ENCODE results near the gene BLOC1S3.

BLOC1S3 gene

DNA sequence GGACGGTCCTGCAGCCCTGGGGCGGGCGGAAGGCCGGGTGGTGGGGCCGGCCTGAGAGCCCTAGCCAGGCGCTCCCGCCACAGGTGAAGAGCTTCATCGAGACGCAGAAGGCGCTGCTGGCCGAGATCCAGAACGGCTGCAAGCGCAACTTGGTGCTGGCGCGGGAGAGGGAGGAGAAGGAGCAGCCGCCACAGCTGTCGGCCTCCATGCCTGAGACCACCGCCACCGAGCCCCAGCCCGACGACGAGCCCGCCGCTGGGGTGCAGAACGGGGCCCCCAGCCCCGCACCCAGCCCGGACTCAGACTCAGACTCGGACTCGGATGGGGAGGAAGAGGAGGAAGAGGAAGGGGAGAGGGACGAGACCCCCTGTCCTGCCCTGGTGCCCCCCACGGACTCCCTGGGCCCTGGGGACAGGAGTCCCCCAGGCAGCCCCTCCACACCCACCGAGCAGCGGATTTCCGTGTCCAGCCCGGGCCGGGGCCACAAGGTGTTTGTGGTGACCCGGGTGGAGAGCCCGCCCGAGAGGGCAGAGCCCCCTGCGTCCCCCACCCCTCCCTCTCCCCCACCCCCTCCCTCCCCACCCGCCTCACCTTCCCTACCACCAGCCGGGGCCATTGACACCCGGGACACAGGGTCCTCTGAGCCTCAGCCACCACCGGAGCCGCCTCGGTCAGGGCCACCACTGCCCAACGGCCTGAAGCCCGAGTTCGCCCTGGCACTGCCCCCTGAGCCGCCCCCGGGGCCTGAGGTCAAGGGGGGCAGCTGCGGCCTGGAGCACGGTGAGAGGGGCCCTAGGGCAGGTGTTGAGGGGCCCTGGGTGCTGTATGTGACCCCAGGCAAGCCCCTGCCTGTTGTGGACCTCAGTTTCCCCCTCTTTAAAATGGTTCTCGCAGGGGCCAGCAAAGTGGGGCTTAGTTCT, 33.1 kb upstream of the BLOC1S3 start:
- in situ Hi-C loops (cut with MboI; ENCODE audit: low sequenced_read_pairs): no loop called here

- in situ Hi-C loops (cut with MboI; ENCODE audit: low sequenced_read_pairs): no loop called here
Measured at GRCh38 chr19:45146251-45146650, 32.3 kb upstream of the BLOC1S3 start.

DNA sequence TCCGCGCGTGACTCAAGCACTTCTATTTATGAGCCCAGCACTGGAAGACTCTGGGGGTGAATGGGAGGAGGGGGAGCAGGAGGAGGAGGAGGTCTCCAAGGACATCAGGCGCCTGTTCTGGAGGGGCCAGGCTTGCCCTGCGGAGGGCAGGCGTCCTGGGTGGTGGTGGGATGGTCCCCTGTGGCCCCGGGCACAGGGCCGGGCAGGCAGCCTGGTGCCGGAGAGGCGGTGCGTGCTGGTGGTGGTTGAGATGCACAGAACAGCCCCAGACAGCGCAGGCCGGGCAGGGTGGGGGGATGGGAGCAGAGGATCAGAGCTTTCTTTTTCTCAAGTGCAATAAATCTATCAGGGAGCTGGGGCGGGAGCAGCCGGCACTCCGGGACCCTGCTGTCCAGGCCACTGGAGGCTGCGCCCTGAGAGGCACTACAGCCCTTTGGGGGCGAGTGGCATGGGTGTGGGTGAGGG, 31.8 kb upstream of the BLOC1S3 start:
- in situ Hi-C loops (cut with MboI; ENCODE audit: low sequenced_read_pairs): no loop called here

DNA sequence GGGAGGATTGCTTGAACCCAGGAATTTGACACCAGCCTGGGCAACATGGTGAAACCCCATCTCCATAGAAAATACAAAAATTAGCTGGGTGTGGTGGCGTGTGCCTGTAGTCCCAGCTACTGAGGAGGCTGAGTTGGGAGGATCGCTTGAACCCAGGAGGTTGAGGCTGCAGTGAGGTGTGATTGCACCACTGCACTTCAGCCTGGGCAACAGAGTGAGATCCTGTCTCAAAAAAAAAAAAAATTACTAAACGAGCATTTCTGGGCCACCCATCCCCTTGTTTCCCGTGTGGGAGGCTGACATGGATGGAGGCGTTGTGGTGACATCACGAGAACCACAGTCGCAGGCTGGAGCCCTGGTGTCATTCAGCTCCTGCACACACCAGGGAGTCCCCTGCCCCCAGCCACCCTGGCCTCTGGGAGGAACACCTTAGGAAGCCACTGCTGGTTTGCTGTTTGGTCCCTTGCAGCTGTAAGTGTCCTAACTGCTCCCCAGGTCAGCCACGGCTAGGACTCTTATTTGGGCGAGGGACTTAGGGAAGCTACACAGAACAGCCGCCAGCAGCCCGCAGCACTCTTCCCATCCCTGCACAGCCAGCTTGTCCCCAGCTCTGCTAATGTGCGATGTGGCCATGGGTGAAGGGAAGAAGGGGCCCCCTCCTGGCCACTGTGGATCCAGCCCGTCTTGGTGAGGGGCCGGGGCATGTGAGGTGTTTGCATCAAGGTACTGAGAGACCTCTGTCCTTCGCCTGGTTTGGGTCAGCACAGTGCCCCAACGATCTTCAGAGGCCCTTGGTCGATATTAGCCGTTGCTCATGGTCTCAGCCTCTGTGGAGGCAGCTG, 30.5 kb upstream of the BLOC1S3 start:
- in situ Hi-C loops (cut with MboI; ENCODE audit: low sequenced_read_pairs): no loop called here

DNA sequence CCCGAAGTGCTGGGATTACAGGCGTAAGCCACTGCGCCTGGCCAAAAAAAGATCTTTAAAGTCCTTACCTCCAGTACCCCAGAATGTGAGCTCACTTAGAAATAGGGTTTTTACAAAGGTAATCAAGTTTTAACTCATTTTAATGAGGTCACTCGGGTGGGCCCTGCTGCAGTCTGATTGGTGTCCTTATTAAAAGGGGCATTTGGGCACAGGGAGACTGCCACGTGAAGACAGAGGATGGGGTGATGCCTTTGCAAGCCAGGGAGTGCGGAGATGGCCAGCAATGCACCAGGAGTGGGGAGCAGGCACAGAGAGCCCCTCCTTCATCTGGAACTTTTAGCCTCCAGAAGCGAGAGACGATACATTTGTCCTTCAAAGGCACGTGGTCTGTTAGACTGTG, 29.5 kb upstream of the BLOC1S3 start:
- in situ Hi-C loops (cut with MboI; ENCODE audit: low sequenced_read_pairs): no loop called here

DNA sequence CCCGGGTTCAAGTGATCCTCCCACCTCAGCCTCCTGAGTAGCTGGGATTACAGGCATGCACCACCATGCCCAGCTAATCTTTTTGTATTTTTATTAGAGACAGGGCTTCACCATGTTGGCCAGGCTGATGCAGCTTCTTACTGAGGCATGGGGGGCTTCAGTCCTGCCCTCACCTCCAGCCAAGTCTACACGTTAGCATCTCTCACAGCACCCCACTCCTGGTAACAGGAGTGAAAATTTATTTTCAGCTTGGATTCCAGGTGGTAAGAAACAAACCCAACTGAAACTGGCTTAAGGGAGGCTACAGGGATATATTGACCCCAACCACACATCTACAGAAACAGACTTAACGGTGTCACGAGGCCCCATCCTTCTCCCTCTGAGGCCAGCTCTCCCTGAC, 28.4 kb upstream of the BLOC1S3 start:
- in situ Hi-C loops (cut with MboI; ENCODE audit: low sequenced_read_pairs): no loop called here

GRCh38 chr19:45150751-45151281, 27.8 kb upstream of the BLOC1S3 start:
- in situ Hi-C loops (cut with MboI; ENCODE audit: low sequenced_read_pairs): no loop called here

DNA sequence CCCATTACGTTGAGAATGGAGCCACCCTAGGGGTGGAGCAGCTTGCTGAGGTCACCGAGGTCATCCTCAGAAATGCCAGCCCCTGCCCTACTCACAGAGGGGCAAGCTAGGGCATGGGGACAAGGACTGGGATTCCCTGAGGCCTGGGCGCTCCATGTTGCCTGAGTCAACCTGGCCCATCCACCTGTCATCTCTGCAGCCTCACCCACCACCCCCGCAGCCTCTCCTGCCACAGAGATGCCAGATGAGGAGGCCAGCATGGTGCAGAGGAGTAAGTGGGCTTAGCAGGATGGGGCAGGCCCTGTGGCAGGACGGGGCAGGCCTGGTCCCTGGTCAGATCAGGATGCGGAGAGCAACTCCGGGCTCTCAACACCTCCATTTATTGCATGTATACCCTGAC, 27.3 kb upstream of the BLOC1S3 start:
- in situ Hi-C loops (cut with MboI; ENCODE audit: low sequenced_read_pairs): no loop called here

- in situ Hi-C loops (cut with MboI; ENCODE audit: low sequenced_read_pairs): no loop called here
Measured at GRCh38 chr19:45151821-45152503, 26.6 kb upstream of the BLOC1S3 start.

GRCh38 chr19:45152504-45153338, 25.9 kb upstream of the BLOC1S3 start:
- in situ Hi-C loops (cut with MboI; ENCODE audit: low sequenced_read_pairs): no loop called here

DNA sequence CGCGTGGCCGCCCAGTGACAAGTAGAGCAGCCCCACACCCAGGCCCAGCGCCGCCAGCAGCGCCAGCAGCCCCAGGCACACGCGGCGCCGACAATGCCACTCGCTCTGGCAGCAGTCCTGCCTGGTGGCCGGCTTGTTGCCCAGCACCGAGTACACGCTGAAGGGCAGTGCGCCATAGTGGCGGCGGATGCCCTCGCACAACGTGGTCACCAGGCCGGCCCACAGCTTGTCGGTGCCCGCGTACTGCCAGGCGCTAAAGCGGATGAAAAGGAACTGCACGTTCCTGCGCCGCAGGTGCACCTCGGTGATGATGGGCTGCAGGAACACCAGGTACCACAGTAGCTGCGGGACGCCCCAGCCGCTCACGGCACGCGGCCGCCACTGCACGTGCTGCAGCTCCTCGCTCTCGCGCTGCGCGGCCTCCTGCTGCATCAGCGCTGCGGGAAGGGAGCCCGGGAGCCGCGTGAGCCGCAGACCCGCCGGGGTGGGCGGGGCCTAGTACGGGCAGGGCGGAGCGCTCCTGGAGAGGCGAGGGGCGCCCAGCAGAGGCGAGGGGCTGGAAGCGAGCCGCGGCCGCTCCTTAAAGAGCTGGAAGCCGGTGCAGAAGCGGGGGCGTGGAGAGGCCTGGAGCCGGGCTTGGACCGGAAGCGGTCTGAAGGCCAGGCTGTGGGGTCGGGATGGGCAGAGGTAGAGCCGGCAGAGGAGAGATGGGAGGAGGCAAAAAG, 25.1 kb upstream of the BLOC1S3 start:
- in situ Hi-C loops (cut with MboI; ENCODE audit: low sequenced_read_pairs): no loop called here

GRCh38 chr19:45154064-45154827, 24.3 kb upstream of the BLOC1S3 start:
- in situ Hi-C loops (cut with MboI; ENCODE audit: low sequenced_read_pairs): no loop called here

DNA sequence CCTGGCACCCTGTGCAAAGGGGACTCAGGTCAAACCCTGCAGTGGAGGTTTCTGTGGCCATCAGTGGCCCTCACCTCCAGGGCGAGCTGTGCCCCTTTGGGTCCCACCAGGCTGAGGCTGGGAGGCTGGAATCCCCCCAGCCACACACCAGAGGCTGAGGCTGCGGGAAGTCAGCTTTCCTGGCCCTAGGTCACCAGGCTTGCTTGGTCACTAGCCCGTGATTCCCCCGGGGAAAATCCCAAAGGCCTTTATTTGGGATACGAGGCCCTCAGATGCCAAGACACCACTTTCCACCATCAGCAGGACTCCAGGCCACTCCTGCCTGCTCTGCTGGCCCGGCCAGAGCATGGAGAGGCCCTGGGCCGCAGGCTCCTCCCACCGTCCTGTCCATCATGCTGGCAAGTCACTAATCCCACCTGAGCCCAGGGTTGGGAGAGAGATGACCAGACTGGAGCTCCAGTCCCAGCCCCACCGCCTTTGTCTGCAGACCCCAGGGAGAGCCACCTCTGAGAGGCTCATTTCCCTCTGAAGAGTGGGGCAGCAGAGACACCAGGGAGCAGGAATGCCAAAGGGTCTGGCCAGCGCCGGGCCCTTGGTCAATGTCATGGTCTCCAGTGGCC, 22.5 kb upstream of the BLOC1S3 start:
- in situ Hi-C loops (cut with MboI; ENCODE audit: low sequenced_read_pairs): no loop called here

DNA sequence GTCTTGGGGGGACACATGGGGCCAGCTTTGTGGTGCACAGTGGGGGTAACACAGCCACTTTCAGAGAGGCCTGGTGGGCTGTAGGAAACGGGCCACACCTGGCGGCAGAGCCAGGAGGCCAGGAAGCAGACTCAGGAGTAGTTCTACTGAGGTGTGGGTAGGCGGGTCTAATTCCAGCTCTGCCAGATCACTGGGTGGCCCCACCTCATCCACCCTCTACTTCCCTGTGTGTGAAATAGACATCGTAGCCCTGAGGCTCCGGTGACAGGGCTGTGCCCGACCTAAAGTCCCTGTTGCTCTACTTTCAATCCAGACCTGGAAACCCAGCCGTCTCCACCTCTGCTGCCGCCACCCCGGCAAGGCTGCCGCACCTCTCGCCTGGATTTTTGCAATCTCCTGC, 21.8 kb upstream of the BLOC1S3 start:
- in situ Hi-C loops (cut with MboI; ENCODE audit: low sequenced_read_pairs): no loop called here

- in situ Hi-C loops (cut with MboI; ENCODE audit: low sequenced_read_pairs): no loop called here
Measured at GRCh38 chr19:45158503-45159209, 19.9 kb upstream of the BLOC1S3 start.

- in situ Hi-C loops (cut with MboI; ENCODE audit: low sequenced_read_pairs): no loop called here
Measured at GRCh38 chr19:45159210-45159970, 19.2 kb upstream of the BLOC1S3 start.

- in situ Hi-C loops (cut with MboI; ENCODE audit: low sequenced_read_pairs): no loop called here
Measured at GRCh38 chr19:45159971-45160324, 18.6 kb upstream of the BLOC1S3 start.
